ENCODE results near the gene PIGQ.
A peak's percentile ranks its signal among the peaks of the same experiment; 100 is the strongest.
"Not testable (repeated sequence)": the region's sequence is repeated elsewhere in the genome, so short reads cannot be mapped to it uniquely, and the experiment has no call there.

PIGQ gene

DNA sequence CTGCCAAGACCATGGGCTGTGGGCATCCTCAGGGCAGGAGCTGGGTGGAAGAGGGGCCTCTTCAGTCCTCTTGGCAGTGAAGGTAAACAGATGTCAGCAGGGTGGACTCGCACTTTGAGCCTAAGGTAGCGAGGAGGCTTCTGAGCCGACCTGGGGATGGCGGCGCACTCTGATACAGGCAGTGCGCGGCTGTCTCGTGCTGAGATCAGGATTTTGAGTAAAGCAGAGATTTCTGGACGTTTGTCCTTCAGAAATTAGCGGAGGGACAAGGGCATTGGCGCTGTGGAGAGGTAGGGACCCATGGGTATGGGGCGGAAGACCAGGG lies 26.9 kb downstream of the PIGQ start:
- FAIRE-seq (no peak), DNase-seq (ENCODE audit: insufficient read length, low spot score) (no peak)
- TF ChIP-seq, protein P1, sequence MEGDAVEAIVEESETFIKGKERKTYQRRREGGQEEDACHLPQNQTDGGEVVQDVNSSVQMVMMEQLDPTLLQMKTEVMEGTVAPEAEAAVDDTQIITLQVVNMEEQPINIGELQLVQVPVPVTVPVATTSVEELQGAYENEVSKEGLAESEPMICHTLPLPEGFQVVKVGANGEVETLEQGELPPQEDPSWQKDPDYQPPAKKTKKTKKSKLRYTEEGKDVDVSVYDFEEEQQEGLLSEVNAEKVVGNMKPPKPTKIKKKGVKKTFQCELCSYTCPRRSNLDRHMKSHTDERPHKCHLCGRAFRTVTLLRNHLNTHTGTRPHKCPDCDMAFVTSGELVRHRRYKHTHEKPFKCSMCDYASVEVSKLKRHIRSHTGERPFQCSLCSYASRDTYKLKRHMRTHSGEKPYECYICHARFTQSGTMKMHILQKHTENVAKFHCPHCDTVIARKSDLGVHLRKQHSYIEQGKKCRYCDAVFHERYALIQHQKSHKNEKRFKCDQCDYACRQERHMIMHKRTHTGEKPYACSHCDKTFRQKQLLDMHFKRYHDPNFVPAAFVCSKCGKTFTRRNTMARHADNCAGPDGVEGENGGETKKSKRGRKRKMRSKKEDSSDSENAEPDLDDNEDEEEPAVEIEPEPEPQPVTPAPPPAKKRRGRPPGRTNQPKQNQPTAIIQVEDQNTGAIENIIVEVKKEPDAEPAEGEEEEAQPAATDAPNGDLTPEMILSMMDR (IDR thresholded peaks at IDR 0.05; ENCODE audit: insufficient read depth, missing control alignments), result no peak

DNA sequence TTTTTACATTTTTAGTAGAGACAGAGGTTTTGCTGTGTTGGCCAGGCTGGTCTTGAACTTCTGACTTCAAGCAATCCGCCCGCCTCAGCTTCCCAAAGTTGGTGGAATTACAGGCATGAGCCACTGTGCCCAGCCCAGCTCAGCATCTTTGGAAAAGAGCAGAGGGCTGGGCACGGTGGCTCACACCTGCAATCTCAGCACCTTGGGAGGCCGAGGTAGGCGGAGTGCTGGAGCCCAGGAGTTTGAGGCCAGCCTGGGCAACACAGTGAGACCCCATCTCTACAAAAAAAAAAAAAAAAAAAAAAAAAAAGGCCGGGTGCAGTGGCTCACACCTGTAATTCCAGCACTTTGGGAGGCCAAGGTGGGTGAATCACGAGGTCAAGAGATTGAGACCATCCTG lies 27.9 kb downstream of the PIGQ start:
- not testable (repeated sequence) for FAIRE-seq; DNase-seq (ENCODE audit: insufficient read length, low spot score)

DNA sequence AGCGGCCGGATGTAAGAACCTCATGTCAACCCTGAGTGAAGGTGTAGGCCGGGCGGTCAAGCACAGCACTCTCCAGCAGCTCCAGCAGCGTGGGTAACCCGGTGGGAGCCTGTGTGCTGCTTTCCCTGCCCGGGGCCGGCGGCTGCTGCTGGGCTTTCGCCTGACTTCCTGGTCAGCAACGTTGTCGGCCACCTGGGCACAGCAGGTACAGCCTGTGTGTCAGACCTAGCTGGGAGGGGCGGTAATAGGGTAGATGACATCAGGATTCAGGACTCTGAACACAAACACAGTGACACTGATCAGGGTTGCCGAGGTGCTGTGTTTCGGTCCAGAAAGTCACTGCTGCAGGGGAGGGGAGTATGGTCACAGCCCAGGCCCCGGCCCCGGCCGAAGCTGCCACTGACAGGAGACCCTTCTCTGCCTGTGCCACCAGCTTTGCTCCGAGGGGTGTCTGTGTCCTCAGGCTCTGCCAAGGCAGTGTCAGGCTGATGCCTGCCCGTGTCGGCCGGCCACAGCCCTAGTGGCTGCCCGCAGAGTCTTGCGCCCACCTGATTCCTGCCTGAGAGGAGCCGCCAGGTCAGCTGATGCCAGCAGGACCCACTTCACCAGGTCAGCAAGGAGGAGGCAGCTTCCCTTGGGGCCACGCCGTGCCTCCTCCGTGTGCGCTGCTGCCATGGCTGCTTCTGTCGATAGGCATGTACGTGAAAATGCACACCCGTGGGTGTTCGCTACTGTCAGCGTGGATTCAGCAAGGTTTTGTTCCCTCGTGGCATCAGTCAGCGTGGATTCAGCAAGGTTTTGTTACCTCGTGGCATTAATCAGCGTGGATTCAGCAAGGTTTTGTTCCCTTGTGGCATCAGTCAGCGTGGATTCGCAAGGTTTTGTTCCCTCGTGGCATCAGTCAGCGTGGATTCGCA lies 29.3 kb downstream of the PIGQ start:
- TF ChIP-seq, protein P1 (IDR thresholded peaks at IDR 0.05; ENCODE audit: insufficient read depth, missing control alignments), result no peak
- FAIRE-seq, result no peak
- no peak for DNase-seq (ENCODE audit: insufficient read length, low spot score)

DNA sequence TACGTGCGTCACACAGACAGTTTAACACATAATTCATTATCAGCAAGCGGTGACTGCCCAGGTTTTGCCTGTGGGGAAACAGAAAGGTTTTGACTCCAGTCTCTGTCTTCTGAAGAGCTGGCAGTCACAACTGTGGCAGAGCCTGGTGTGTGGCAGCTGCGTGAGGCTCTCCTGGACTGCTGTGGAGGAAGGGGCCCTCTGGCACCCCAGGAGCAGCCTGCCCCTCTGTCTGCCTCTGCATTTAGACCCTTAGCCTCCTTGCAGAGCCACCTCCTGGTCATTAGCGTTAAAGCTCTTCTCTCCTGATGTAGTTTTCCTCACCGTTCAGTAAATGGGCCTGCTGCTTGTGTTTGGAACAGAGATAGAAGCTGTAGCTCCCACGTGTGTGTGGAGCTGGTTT lies 31.0 kb downstream of the PIGQ start:
- no peak for DNase-seq (ENCODE audit: insufficient read length, low spot score)
- no peak for FAIRE-seq
- TF ChIP-seq, protein P1 (IDR thresholded peaks at IDR 0.05; ENCODE audit: insufficient read depth, missing control alignments), result peak; percentile 54

DNA sequence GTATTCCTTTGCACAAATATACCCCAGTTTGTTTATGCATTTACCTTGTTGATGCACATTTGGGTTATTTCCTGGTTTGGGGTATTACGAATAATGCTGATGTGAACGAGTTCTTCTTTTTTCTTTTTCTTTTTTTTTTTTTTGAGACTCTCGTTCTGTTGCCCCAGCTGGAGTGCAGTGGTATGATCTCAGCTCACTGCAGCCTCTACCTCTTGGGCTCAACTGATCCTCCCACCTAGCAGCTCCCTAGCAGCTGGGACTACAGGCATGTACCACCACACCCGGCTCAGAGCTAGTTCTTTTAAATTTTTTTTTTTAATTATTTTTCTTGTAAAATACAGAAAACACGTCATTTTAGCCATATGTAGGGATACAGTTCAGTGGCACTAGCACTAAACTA lies 34.2 kb downstream of the PIGQ start:
- TF ChIP-seq, protein P1 (IDR thresholded peaks at IDR 0.05; ENCODE audit: insufficient read depth, missing control alignments), result no peak
- FAIRE-seq (no peak), DNase-seq (ENCODE audit: insufficient read length, low spot score) (no peak)

DNA sequence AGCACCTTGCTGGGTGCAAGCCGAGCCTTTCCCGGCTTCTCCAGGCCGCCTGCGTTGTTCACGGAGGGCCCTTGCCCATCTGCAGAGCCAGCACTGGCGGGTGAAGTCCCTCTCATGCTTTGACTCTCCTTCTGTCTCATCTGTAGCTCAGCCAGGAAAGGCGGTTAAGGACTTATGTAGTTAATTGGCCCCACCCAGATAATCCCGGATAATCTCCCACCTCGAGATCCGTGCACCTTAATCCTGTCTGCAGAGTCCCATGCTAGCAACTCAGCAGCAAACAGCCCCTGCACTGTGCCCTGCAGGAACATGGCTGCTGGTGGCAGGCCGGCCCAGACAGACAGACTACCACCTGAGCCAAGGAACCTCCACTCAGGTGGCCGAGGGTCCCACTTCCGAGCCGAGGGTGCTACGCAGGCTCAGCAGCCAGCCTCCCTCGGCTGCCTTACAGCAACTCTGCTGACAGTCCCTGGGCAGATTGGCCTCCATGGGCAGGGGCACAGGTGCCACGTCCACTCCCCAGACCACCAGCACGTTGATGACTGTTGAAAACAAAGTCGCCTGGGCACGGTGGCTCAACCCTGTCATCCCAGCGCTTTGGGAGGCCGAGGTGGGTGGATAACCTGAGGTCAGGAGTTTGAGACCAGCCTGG lies 37.0 kb downstream of the PIGQ start:
- TF ChIP-seq, protein P1 (IDR thresholded peaks at IDR 0.05; ENCODE audit: insufficient read depth, missing control alignments), result no peak
- DNase-seq (ENCODE audit: insufficient read length, low spot score) (peak; percentile 94), FAIRE-seq (peak; percentile 60)

DNA sequence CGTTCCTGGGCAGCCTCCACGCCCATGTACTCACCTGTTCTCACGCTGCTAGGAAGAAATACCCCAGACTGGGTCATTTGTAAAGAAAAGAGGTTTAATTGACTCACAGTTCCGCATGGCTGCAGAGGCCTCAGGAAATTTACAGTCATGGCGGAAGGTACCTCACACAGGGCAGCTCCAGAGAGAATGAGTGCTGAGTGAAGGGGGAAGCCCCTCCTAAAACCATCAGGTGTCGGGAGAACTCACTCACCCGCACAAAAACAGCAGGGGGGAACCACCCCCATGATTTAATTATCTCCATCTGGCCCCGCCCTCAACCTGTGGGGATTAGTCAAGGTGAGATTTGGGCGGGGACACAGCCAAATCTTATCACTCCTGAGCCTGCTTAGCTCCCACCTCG lies 38.3 kb downstream of the PIGQ start:
- TF ChIP-seq, protein P1 (IDR thresholded peaks at IDR 0.05; ENCODE audit: insufficient read depth, missing control alignments), result no peak
- FAIRE-seq (no peak), DNase-seq (ENCODE audit: insufficient read length, low spot score) (no peak)

Data from D721Med (cell line).